Thyroid gland (tissue), 4 donors: Measurements from ENCODE around the gene CD96. TPM values are rescaled to one million over a fixed set of nuclear protein-coding genes. Genes with fewer than 3 reads are reported as not detected.

Experiments used
- DNase-seq, 2 donors: peaks; one replicate each; pipeline ENCODE4 v3.0.0-alpha.2; 2019
- H3K27ac ChIP-seq, 3 donors: fragments of 200-600 bp; sonication (generic); 1 replicate in 2 of 3; 2 replicates in 1 of 3; pipeline ENCODE4 v1.5.1; 2016 to 2019; ENCODE audit warnings: mild to moderate bottlenecking in 1 of 3, moderate library complexity in 1 of 3
- H3K27me3 ChIP-seq: fragments of 200-600 bp; sonication (generic); one replicate; pipeline ENCODE4 v1.5.1; 2019
- H3K36me3 ChIP-seq, 2 donors: fragments of 200-600 bp; sonication (generic); one replicate each; pipeline ENCODE4 v1.5.1; 2016 to 2019
- H3K4me1 ChIP-seq, 2 donors: fragments of 200-600 bp; sonication (generic); one replicate each; pipeline ENCODE4 v1.5.1; 2017 to 2019
- H3K4me3 ChIP-seq, 3 donors: fragments of 200-600 bp; sonication (generic); replicated peaks in 1 of 3; 1 replicate in 2 of 3; 2 replicates in 1 of 3; pipeline ENCODE4 v1.5.1; 2016; ENCODE audit warnings: mild to moderate bottlenecking in 1 of 3
- H3K9me3 ChIP-seq: fragments of 200-600 bp; sonication (generic); one replicate; pipeline ENCODE4 v1.5.1; 2017
- CTCF ChIP-seq, 6 experiments: fragments of 200-600 bp in 3 of 6; fragments of 450-650 bp in 3 of 6; sonication (generic) in 3 of 6; IDR thresholded peaks; one replicate each; pipeline ENCODE4 v1.5.1; 2016 to 2019; ENCODE audit warnings: antibody characterized with exemption in 6 of 6, mild to moderate bottlenecking in 2 of 6, inconsistent platforms in 1 of 6, moderate library complexity in 1 of 6
- POLR2A ChIP-seq, 2 donors: fragments of 450-650 bp; IDR thresholded peaks; one replicate each; pipeline ENCODE4 v1.6.1; 2017; ENCODE audit warnings: antibody characterized with exemption in 2 of 2, mild to moderate bottlenecking in 2 of 2, moderate library complexity in 1 of 2
- WGBS, 2 donors: methylation state at CpG; one replicate each; pipeline ENCODE4 v1.1.5; 2017; 5-methylcytosine and 5-hydroxymethylcytosine counted together
- intact Hi-C: fragments of 100-400 bp; cut with DNase I; formaldehyde crosslinking; loops from one replicate; pipeline ENCODE4 v1.15.1; 2023
- total RNA-seq, 4 donors: library from RNA; depleted of rRNA; stranded (reverse); fragments of >200 nt; gene quantifications; one replicate each; pipeline ENCODE4 v1.2.3, GENCODE V29; 2016

CD96 gene
- total RNA-seq, 4 donors from 2014 or later, result 2.8 to 4.6 (median 3.7) TPM

- H3K27ac ChIP-seq, result no peak overlapping the region
- TF ChIP-seq POLR2A (IDR thresholded peaks at IDR 0.05), result no peak
- no peak overlapping the region for H3K4me3 ChIP-seq
- 91 to 96% methylated on average over 4 of the region's 4 CpGs for WGBS, 2 donors
- no peaks in the 10 kb centered on the region for H3K9me3 ChIP-seq
- no peaks in the 10 kb centered on the region for H3K36me3 ChIP-seq
- H3K27me3 ChIP-seq, result no peaks in the 10 kb centered on the region
- intact Hi-C loops, result no loop called here
- peaks cover 10 to 41% of the 10 kb centered on the region in 2 donors for H3K4me1 ChIP-seq
- no peak for DNase-seq
Observed at GRCh38 chr3:111601810-111602209, 59.8 kb downstream of the CD96 start.

GRCh38 chr3:111603679-111604078 lies 61.7 kb downstream of the CD96 start:
- Histone ChIP-seq H3K4me3 (no peak overlapping the region), H3K27me3 (no peaks in the 10 kb centered on the region), H3K36me3 (no peaks in the 10 kb centered on the region), H3K27ac (peak overlapping the region in 1 of 3 donors; percentile 27), H3K9me3 (no peaks in the 10 kb centered on the region), H3K4me1 (peaks cover under 1 to 25% of the 10 kb centered on the region in 2 donors)
- TF ChIP-seq POLR2A (IDR thresholded peaks at IDR 0.05), result no peak
- TF ChIP-seq CTCF (IDR thresholded peaks at IDR 0.05), result no peak
- WGBS, 2 donors, result 91 to 95% methylated on average over 1 of the region's 1 CpG
- no peak for DNase-seq
- intact Hi-C loops, result no loop called here

GRCh38 chr3:111604119-111604518 lies 62.1 kb downstream of the CD96 start:
- H3K4me3 ChIP-seq, result no peak overlapping the region
- no peaks in the 10 kb centered on the region for H3K9me3 ChIP-seq
- no peaks in the 10 kb centered on the region for H3K27me3 ChIP-seq
- DNase-seq, result peak; percentile 40 to 51
- TF ChIP-seq POLR2A (IDR thresholded peaks at IDR 0.05) (no peak), CTCF (IDR thresholded peaks at IDR 0.05) (no peak)
- WGBS, 2 donors, result 24 to 39% methylated on average over 2 of the region's 2 CpGs
- intact Hi-C loops, result no loop called here
- H3K4me1 ChIP-seq, result peaks cover 0 to 22% of the 10 kb centered on the region in 2 donors
- peak overlapping the region in 1 of 3 donors; percentile 27 for H3K27ac ChIP-seq
- no peaks in the 10 kb centered on the region for H3K36me3 ChIP-seq

- DNase-seq, result no peak
- Histone ChIP-seq H3K36me3 (no peaks in the 10 kb centered on the region), H3K4me1 (peaks cover 0 to 22% of the 10 kb centered on the region in 2 donors), H3K9me3 (no peaks in the 10 kb centered on the region), H3K27ac (no peak overlapping the region), H3K4me3 (no peak overlapping the region), H3K27me3 (no peaks in the 10 kb centered on the region)
- TF ChIP-seq CTCF (IDR thresholded peaks at IDR 0.05) (no peak), POLR2A (IDR thresholded peaks at IDR 0.05) (no peak)
- intact Hi-C loops, result no loop called here
Observed at GRCh38 chr3:111605018-111605417, 63.0 kb downstream of the CD96 start.

- TF ChIP-seq CTCF (IDR thresholded peaks at IDR 0.05), result no peak
- no peak for TF ChIP-seq POLR2A (IDR thresholded peaks at IDR 0.05)
- WGBS, 2 donors, result 89 to 92% methylated on average over 2 of the region's 2 CpGs
- Histone ChIP-seq H3K27me3 (no peaks in the 10 kb centered on the region), H3K4me3 (no peak overlapping the region), H3K36me3 (no peaks in the 10 kb centered on the region), H3K27ac (no peak overlapping the region), H3K4me1 (peaks cover 0 to 22% of the 10 kb centered on the region in 2 donors), H3K9me3 (no peaks in the 10 kb centered on the region)
- DNase-seq, result no peak
- intact Hi-C loops, result no loop called here
Observed at GRCh38 chr3:111605493-111605892, 63.5 kb downstream of the CD96 start.
